Activated naive CD8-positive, alpha-beta T cell treated with anti-CD3 and anti-CD28 coated beads, Interleukin-2, amount 10 ng/mL, durations not matched to agents 7 days and 5 days (primary cell): ENCODE measurements around the gene FRA10AC1. TPM values are rescaled to one million over a fixed set of nuclear protein-coding genes. Genes with fewer than 3 reads are reported as not detected.

ENCODE experiments used
- ATAC-seq: fragments of 150-1000 bp; cut with Tn5 transposase; one replicate; pipeline ENCODE4 v1.10.0; 2021; ENCODE audit warnings: low read depth, moderate library complexity
- POLR2A ChIA-PET: fragments of 350-600 bp; sonication (Branson Sonifier 250); formaldehyde crosslinking; loops from one replicate; lab custom pipeline; 2021; ENCODE audit warnings: antibody characterized with exemption; lab: Charles Lee
- DNase-seq: peaks from one replicate; pipeline ENCODE4 v3.0.0; 2021
- H3K27ac Mint-ChIP-seq: one replicate; pipeline ENCODE4 v1.8.0; 2022; ENCODE audit warnings: mild to moderate bottlenecking, mixed read lengths
- H3K27me3 Mint-ChIP-seq: one replicate; pipeline ENCODE4 v1.8.0; 2022; ENCODE audit warnings: mild to moderate bottlenecking, moderate library complexity, mixed read lengths
- H3K36me3 Mint-ChIP-seq: one replicate; pipeline ENCODE4 v1.8.0; 2021; ENCODE audit warnings: mild to moderate bottlenecking, mixed read lengths
- H3K4me1 Mint-ChIP-seq: one replicate; pipeline ENCODE4 v1.8.0; 2021; ENCODE audit warnings: mixed read lengths
- H3K4me3 Mint-ChIP-seq: one replicate; pipeline ENCODE4 v1.8.0; 2022; ENCODE audit warnings: mild to moderate bottlenecking, moderate library complexity, mixed read lengths
- H3K9me3 Mint-ChIP-seq: one replicate; pipeline ENCODE4 v1.8.0; 2021; ENCODE audit warnings: mixed read lengths
- total RNA-seq, 2 experiments: library from RNA; stranded (reverse); gene quantifications; one replicate each; pipeline ENCODE4 v1.2.3, GENCODE V29; 2021

FRA10AC1 gene
- total RNA-seq, 2 experiments from 2014 or later: 13.3 to 15.5 TPM

GRCh38 chr10:93687737-93688136 lies 14.7 kb downstream of the FRA10AC1 start:
- DNase-seq: no peak
- Mint-ChIP-seq H3K4me3 (no peak overlapping the region), H3K4me1 (no peaks in the 10 kb centered on the region), H3K27me3 (no peaks in the 10 kb centered on the region), H3K9me3 (no peaks in the 10 kb centered on the region), H3K27ac (no peak overlapping the region), H3K36me3 (peaks cover 5% of the 10 kb centered on the region)
- POLR2A ChIA-PET: no interaction called here
- ATAC-seq: no peak

GRCh38 chr10:93680412-93681047 lies 21.9 kb downstream of the FRA10AC1 start:
- no peaks in the 10 kb centered on the region for H3K9me3 Mint-ChIP-seq
- no peak for ATAC-seq
- no peaks in the 10 kb centered on the region for H3K36me3 Mint-ChIP-seq
- DNase-seq: no peak
- no peak overlapping the region for H3K4me3 Mint-ChIP-seq
- no peaks in the 10 kb centered on the region for H3K27me3 Mint-ChIP-seq
- POLR2A ChIA-PET: interaction anchor here (0.8 kb wide), 1 partner anchor 22 kb away, joined by 5 read pairs; the partner anchor contains the start of gene FRA10AC1
- H3K27ac Mint-ChIP-seq: no peak overlapping the region
- H3K4me1 Mint-ChIP-seq: no peaks in the 10 kb centered on the region

- ATAC-seq (no peak), DNase-seq (no peak)
- H3K9me3 Mint-ChIP-seq: no peaks in the 10 kb centered on the region
- POLR2A ChIA-PET: no interaction called here
- H3K27ac Mint-ChIP-seq: no peak overlapping the region
- H3K4me1 Mint-ChIP-seq: no peaks in the 10 kb centered on the region
- no peak overlapping the region for H3K4me3 Mint-ChIP-seq
- peaks cover 2% of the 10 kb centered on the region for H3K36me3 Mint-ChIP-seq
- no peaks in the 10 kb centered on the region for H3K27me3 Mint-ChIP-seq
Measured at GRCh38 chr10:93678805-93679587, 23.4 kb downstream of the FRA10AC1 start.

DNA sequence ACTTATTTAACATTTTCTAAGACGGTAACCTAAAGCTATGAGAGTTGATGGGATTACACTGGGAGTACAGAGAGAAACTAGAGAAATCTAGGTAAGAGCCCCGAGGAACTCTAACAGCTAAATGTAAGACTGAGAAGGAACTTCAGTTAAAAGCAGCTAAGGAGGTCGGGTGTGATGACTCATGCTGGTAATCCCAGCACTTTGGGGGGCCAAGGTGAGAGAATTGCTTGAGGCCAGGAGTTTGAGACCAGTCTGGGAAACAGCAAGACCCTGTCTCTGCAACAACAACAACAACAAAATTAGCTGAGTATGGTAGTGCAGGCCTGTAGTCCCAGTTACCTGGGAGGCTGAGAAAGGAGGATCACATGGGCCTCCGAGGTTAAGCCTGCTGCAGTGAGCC lies 24.0 kb downstream of the FRA10AC1 start:
- DNase-seq (no peak), ATAC-seq (no peak)
- Mint-ChIP-seq H3K36me3 (peaks cover 4% of the 10 kb centered on the region), H3K4me3 (no peak overlapping the region), H3K27me3 (no peaks in the 10 kb centered on the region), H3K4me1 (no peaks in the 10 kb centered on the region), H3K9me3 (no peaks in the 10 kb centered on the region), H3K27ac (no peak overlapping the region)
- POLR2A ChIA-PET: no interaction called here

DNA sequence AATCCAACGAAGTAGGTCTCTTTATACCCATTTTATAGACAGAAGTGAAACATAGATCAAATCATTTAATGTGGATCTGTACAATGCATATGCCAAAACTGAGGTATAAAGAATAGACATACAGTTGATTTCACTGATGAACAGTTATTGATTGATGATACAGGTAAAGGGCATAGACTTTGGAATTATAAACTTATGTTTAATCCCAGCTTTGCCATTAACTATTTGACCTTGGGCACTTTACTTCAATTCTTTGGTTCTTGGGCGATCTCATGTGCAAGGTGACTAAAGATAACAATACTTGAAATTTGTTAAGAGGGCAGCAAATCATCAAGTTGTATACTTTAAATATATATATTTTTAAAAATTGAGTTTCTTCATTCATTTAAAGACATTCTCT lies 28.6 kb downstream of the FRA10AC1 start:
- no peak for ATAC-seq
- Mint-ChIP-seq H3K27ac (no peak overlapping the region), H3K36me3 (peaks cover 4% of the 10 kb centered on the region), H3K27me3 (no peaks in the 10 kb centered on the region), H3K9me3 (no peaks in the 10 kb centered on the region), H3K4me3 (no peak overlapping the region), H3K4me1 (peaks cover 2% of the 10 kb centered on the region)
- no peak for DNase-seq
- POLR2A ChIA-PET: no interaction called here

DNA sequence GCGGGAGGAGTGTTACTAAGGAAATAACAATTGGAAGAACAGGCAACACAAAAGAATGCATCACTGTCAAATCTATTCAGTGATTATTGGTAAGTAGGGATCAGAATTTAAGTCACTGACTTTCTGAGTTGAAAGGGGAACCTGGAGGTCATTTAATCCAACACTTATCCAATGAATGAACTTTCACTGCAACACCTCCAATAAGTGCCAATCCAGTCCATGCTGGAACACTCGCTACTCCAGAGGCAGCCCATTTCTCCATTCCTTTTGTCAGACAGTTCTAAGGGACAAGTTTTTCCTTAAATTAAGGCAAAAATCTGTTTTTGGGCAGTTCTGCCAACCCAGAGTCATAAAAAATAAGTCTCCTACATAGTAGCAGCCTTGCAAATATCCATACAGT lies 29.5 kb downstream of the FRA10AC1 start:
- ATAC-seq (no peak), DNase-seq (no peak)
- no peak overlapping the region for H3K27ac Mint-ChIP-seq
- peaks cover 8% of the 10 kb centered on the region for H3K36me3 Mint-ChIP-seq
- POLR2A ChIA-PET: no interaction called here
- H3K9me3 Mint-ChIP-seq: no peaks in the 10 kb centered on the region
- no peak overlapping the region for H3K4me3 Mint-ChIP-seq
- H3K27me3 Mint-ChIP-seq: no peaks in the 10 kb centered on the region
- H3K4me1 Mint-ChIP-seq: peaks cover 2% of the 10 kb centered on the region

- no peaks in the 10 kb centered on the region for H3K27me3 Mint-ChIP-seq
- no peak overlapping the region for H3K27ac Mint-ChIP-seq
- peaks cover 2% of the 10 kb centered on the region for H3K4me1 Mint-ChIP-seq
- no peaks in the 10 kb centered on the region for H3K9me3 Mint-ChIP-seq
- no peak overlapping the region for H3K4me3 Mint-ChIP-seq
- peaks cover 8% of the 10 kb centered on the region for H3K36me3 Mint-ChIP-seq
- DNase-seq (no peak), ATAC-seq (no peak)
- POLR2A ChIA-PET: no interaction called here
Measured at GRCh38 chr10:93672022-93672678, 30.2 kb downstream of the FRA10AC1 start.

DNA sequence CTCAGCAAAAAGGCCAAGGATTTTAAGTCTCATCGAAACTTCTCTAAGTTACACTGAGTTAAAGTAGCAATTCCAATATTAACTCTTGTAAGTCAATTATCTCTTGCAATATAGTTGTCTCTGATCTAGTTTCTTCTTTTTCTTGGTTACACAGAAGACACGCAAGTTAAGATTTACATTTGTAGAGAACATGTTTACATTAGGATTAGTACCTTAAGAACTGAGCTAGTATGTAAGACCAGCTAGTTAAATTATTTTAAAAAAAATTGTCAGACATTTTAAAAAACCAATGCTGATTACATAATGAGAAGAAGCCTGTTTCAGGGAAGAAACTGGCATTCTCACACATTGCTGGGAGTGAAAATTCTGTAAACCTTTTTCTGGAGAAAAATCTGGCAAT lies 31.4 kb downstream of the FRA10AC1 start:
- Mint-ChIP-seq H3K36me3 (peaks cover 8% of the 10 kb centered on the region), H3K4me1 (peaks cover 2% of the 10 kb centered on the region)
- POLR2A ChIA-PET: no interaction called here

DNA sequence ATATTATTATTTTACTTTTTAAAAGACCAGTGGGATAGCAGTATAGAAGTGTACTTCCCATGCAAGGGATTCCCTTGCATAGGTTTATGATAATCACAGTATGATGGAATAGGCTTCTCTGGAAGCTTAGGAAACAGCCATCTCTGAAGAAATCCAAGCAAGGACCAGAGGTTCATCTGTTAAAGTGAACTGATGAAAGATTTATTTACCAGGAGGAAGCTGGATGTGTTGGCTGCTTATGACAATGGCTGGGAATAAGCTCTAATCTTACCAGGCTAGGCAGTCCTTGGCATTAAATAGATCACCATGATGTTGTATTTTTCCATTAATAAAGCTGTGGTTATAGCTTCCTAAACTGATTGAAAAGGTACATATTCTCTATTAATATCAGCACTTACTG lies 32.0 kb downstream of the FRA10AC1 start:
- no peaks in the 10 kb centered on the region for H3K9me3 Mint-ChIP-seq
- no peak for DNase-seq
- no peak for ATAC-seq
- peaks cover 8% of the 10 kb centered on the region for H3K36me3 Mint-ChIP-seq
- H3K27me3 Mint-ChIP-seq: no peaks in the 10 kb centered on the region
- POLR2A ChIA-PET: no interaction called here
- peaks cover 2% of the 10 kb centered on the region for H3K4me1 Mint-ChIP-seq
- H3K4me3 Mint-ChIP-seq: no peak overlapping the region
- no peak overlapping the region for H3K27ac Mint-ChIP-seq

More for the DNA sequence above, 31.4 kb downstream of the FRA10AC1 start:
- H3K9me3 Mint-ChIP-seq: no peaks in the 10 kb centered on the region
- no peaks in the 10 kb centered on the region for H3K27me3 Mint-ChIP-seq
- no peak overlapping the region for H3K4me3 Mint-ChIP-seq
- DNase-seq (no peak), ATAC-seq (no peak)
- H3K27ac Mint-ChIP-seq: no peak overlapping the region

DNA sequence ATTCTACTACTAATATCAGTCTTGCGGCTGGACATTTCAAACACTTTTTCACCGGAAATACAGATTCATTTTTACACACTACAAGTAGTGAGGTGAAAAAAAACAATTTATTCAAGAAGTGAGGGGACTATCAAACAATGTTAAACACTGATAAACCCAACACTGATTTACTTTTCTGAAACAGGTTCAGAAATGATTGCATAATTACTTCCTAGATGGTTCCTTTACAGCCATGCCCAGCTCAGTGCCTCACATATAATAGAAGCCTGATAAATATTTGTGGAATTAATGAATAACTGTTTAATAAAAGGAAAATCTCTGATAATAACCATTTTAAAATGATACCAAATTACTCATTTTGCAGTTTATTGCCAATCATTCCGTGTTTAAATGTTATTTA lies 34.6 kb downstream of the FRA10AC1 start:
- Mint-ChIP-seq H3K4me1 (peaks cover 2% of the 10 kb centered on the region), H3K9me3 (no peaks in the 10 kb centered on the region), H3K4me3 (no peak overlapping the region), H3K36me3 (peaks cover 4% of the 10 kb centered on the region), H3K27ac (no peak overlapping the region), H3K27me3 (no peaks in the 10 kb centered on the region)
- POLR2A ChIA-PET: no interaction called here
- ATAC-seq (no peak), DNase-seq (no peak)

GRCh38 chr10:93666030-93666429 lies 36.4 kb downstream of the FRA10AC1 start:
- POLR2A ChIA-PET: no interaction called here
- no peaks in the 10 kb centered on the region for H3K4me1 Mint-ChIP-seq
- H3K9me3 Mint-ChIP-seq: no peaks in the 10 kb centered on the region
- H3K27me3 Mint-ChIP-seq: no peaks in the 10 kb centered on the region
- DNase-seq: no peak
- H3K4me3 Mint-ChIP-seq: no peak overlapping the region
- ATAC-seq: no peak
- H3K36me3 Mint-ChIP-seq: peaks cover 4% of the 10 kb centered on the region
- no peak overlapping the region for H3K27ac Mint-ChIP-seq

GRCh38 chr10:93657757-93658156 lies 44.6 kb downstream of the FRA10AC1 start:
- Mint-ChIP-seq H3K27ac (no peak overlapping the region), H3K27me3 (no peaks in the 10 kb centered on the region), H3K9me3 (no peaks in the 10 kb centered on the region), H3K4me3 (no peak overlapping the region), H3K4me1 (no peaks in the 10 kb centered on the region), H3K36me3 (peaks cover 2% of the 10 kb centered on the region)
- ATAC-seq (no peak), DNase-seq (no peak)
- POLR2A ChIA-PET: no interaction called here

- POLR2A ChIA-PET: no interaction called here
- Mint-ChIP-seq H3K4me3 (no peak overlapping the region), H3K4me1 (no peaks in the 10 kb centered on the region), H3K36me3 (peaks cover 2% of the 10 kb centered on the region), H3K27ac (no peak overlapping the region), H3K9me3 (peaks cover 1% of the 10 kb centered on the region), H3K27me3 (no peaks in the 10 kb centered on the region)
- DNase-seq (no peak), ATAC-seq (no peak)
Measured at GRCh38 chr10:93656155-93656554, 46.2 kb downstream of the FRA10AC1 start.

DNA sequence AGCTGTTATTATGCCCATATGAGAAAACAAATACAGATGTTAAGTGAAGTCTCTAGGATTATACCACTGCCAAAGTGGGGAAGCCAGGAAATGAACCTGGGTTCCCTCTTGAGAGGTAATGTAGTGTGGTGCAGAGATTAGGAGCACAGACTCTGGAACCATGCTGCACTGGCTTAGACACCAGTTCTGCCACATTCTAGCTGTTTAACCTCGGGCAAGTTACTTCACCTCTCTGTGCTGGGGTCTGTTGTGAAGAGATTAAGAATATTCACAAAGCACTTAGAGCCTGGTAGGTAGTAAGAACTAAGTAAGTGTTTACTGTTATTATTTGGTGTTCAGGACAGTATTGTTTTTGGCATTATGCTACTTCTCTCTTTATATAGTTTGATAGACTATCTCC lies 48.2 kb downstream of the FRA10AC1 start:
- no peaks in the 10 kb centered on the region for H3K27me3 Mint-ChIP-seq
- H3K4me1 Mint-ChIP-seq: no peaks in the 10 kb centered on the region
- POLR2A ChIA-PET: no interaction called here
- peaks cover 1% of the 10 kb centered on the region for H3K9me3 Mint-ChIP-seq
- H3K4me3 Mint-ChIP-seq: no peak overlapping the region
- H3K27ac Mint-ChIP-seq: no peak overlapping the region
- peaks cover 2% of the 10 kb centered on the region for H3K36me3 Mint-ChIP-seq
- DNase-seq: no peak
- ATAC-seq: no peak
